GM12891 (cell line): Measurements from ENCODE around the gene EXOC6.

Experiments used
- POLR2A ChIP-seq: IDR thresholded peaks from 2 replicates; pipeline ENCODE4 v1.6.1; 2011; ENCODE audit warnings: low read depth, low read length, control low read depth
- POLR2AphosphoS5 ChIP-seq: IDR thresholded peaks from 2 replicates; pipeline ENCODE4 v1.6.1; 2011; ENCODE audit warnings: low read depth, low read length, control low read depth
- POU2F2 ChIP-seq: IDR thresholded peaks from 2 replicates; pipeline ENCODE4 v1.6.1; 2011; ENCODE audit warnings: low read depth, mild to moderate bottlenecking, control low read depth, low read length, moderate library complexity
- SPI1 ChIP-seq: IDR thresholded peaks from 2 replicates; pipeline ENCODE4 v1.6.1; 2011; ENCODE audit warnings: low read depth, low read length, control low read depth
- TAF1 ChIP-seq: IDR thresholded peaks from 2 replicates; pipeline ENCODE4 v1.6.1; 2011; ENCODE audit warnings: low read depth, low read length, control low read depth

DNA sequence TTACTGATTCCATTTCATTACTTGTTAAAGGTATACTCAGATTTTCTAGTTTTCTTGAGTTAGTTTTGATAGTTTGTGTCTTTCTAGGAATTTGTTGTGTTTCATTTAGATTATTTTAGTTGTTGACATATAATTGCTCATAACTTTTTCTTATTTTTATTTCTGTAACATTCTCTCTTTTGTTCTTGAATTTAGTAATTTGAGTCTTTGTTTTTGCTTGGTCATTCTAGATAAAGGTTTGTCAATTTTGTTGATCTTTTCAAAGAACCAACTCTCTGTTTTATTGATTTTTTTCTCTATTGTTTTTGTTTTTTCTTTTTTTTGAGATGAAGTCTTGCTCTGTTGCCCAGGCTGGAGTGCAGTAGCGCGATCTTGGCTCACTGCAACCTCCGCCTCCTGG is 7.2 kb downstream of the EXOC6 start:
- no peak for TF ChIP-seq POLR2A
- no peak for TF ChIP-seq POLR2AphosphoS5
- no peak for TF ChIP-seq SPI1
- TF ChIP-seq POU2F2 = no peak
- TF ChIP-seq TAF1 = no peak
